Activated T-cell treated with anti-CD3 and anti-CD28 coated beads for 24 hours (primary cell): ENCODE data around the gene SLC35A3.
"Not testable (repeated sequence)": the region's sequence is repeated elsewhere in the genome, so short reads cannot be mapped to it uniquely, and the experiment has no call there.

ENCODE experiments used
- DNase-seq: peaks from one replicate; pipeline ENCODE4 v3.0.0-alpha.2; 2020; ENCODE audit warnings: low read depth

Gene SLC35A3

GRCh38 chr1:99975529-99975928, 5.7 kb downstream of the SLC35A3 start:
- DNase-seq = no peak

DNA sequence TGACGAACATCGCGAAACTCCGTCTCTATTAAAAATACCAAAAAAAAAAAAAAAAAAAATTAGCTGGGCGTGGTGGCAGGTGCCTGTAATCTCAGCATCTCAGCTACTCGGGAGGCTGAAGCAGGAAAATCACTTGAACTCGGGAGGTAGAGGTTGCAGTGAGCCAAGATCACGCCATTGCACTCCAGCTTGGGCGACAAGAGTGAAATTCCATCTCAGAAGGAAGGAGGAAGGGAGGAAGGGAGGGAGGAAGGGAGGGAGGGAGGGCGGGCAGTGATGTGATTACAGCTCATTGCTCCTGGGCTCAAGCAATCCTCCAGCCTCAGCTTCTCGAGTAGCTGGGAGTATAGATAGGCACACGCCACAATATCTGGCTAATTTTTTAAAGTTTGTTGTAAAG, 7.5 kb downstream of the SLC35A3 start:
- DNase-seq = not testable (repeated sequence)

GRCh38 chr1:99978218-99978617, 8.4 kb downstream of the SLC35A3 start:
- DNase-seq = no peak

DNA sequence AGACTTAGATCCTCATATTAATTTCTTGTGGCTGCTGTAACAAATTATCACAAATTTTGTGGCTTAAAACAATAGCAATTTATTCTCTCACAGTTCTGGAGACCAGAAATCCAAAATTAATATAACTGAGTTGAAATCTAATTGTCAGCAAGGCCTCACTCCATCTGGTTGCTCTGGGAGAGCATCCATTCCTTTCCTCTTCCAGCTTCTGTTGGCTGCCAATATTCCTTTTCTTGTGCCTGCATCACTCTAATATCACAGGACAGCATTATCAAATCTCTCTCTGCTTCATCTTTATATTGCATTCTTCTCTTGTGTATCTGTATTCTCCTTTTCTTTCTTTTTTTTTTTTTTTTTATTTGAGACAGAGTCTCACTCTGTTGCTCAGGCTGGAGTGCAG, 9.3 kb downstream of the SLC35A3 start:
- no peak for DNase-seq

GRCh38 chr1:99980928-99981327, 11.1 kb downstream of the SLC35A3 start:
- DNase-seq = no peak

DNA sequence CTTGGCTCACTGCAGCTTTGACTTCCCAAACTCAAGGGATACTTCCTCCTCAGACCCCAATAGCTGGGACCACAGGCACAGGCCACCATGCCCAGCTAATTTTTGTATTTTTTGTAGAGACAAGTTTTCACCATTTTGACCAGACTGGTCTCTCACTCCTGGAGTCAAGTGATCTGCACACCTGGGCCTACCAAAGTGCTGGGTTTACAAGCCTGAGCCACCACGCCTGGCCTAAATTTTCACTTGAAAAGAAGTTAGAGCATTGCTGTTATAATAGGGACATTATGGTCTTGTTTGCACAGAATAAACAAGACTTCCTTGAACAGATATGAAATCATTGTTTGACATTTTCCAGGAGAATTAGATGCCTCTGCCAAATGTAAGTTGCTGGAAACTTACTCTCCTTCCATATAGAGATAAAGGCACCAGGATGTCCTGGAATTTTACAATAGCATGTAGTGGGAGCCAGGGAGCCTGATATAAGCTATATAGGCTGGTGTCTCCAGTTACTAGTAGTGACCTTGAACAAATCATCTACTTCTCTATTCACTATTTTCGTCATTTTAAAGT, 16.9 kb downstream of the SLC35A3 start:
- DNase-seq = no peak

DNA sequence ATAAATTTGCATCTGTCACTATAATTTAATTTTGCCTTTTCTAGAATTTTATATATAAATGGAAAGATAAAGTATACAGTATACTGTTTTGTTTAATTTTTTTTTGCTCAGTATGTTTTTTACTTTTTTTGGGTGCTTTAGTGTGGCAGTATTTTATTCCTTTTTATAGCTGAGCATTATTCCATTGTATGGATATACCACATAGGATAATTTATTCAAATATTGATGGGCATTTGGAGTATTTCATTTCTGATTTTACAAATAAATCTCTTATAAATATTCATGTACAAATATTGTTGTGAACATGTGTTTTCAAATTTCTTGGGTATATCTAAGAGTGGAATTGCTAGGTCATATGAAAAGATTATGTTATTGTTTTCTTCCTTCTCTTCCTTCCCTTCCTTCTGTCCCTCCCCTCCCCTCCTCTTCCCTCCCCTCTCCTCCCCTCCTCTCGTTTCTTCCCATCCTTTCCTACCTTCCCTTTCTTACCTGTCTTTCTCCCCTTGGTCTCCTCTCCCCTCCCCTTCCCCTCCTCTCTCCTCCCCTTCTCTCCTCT, 18.5 kb downstream of the SLC35A3 start:
- no peak for DNase-seq

GRCh38 chr1:99992044-99992722, 22.4 kb downstream of the SLC35A3 start:
- DNase-seq = no peak

DNA sequence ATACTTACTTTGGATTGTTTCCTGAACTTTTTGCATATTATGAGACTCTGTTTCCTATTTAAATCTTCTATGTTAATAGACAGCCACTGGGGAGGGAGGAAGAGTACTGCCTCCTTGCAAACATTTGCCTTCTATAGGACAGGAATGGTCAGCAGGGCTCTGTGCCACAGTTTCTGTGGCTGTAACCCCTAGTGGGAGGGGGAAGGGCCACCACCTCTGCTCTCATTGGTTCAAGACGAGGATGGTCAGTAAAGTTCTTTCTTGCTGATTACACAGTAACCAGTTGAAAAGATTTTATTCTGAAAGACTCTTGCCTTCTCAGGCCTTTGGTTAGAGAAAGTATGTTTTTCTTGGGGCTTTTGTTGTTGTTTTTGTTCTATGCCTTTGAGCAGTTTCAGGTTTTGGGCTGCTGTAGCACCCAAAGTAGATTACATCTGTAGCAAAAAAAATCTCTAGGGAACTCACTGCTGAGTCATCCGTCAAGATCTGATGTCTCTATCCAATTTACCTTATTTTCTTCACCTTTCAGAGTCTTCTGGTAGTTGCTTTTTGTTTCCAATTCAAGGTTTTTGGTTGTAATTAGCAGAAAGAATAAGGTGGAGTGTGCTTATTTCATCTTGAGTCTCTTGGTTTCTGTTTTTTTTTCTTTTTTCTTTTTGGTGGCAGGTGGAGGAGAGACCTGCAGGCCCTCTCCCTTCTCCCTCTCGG, 23.1 kb downstream of the SLC35A3 start:
- DNase-seq = no peak

DNA sequence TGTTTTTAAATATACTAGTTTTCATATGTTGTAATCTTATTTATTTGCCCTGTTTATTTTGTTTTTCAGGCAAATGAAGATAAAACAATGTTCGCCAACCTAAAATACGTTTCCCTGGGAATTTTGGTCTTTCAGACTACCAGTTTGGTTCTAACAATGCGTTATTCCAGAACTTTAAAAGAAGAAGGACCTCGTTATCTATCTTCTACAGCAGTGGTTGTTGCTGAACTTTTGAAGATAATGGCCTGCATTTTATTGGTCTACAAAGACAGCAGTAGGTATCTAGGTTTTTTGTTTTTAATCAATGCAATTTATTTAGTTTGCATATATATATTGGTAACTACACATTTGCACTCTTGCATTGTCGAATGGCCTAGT, 23.7 kb downstream of the SLC35A3 start:
- DNase-seq = no peak

DNA sequence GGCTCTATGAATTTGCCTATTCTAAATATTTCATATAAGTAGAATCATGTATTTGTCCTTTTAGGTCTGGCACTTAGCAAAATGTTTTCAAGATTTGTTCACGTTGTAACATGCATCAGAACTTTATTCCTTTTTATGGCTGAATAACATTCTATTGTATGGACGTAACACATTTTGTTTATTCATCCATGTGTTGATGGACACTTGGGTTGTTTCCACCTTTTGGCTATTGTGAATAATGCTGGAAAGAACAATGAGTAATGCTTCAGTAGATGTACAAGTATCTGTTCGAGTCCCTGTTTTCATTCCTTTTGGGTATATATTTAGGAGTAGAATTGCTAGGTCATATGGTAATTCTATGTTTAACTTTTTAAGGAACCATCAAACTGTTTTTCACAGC, 24.7 kb downstream of the SLC35A3 start:
- no peak for DNase-seq

DNA sequence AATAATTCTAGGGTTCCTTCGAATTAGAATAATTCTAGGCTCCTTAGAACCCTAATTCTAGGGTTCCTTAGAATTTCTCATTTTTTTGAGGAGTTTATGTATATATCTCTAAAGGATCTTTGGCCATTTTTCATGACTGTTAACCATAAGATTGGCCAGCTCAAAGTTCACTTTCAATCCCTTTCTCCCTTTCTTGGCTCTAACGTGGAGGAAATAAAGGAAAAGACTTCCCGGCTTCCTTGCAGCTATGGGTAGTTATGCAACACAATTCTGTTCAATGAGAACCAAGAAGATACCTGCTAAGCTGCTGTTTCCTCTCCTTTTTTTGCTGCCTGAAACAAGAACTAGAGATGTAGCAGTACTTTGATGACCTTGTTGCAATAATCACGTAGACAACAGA, 27.2 kb downstream of the SLC35A3 start:
- no peak for DNase-seq

GRCh38 chr1:100001462-100001861, 31.7 kb downstream of the SLC35A3 start:
- DNase-seq = no peak

GRCh38 chr1:100005424-100005823, 35.6 kb downstream of the SLC35A3 start:
- DNase-seq = no peak

- no peak for DNase-seq
Observed at GRCh38 chr1:100006688-100007087, 36.9 kb downstream of the SLC35A3 start.

- DNase-seq = no peak
Observed at GRCh38 chr1:100009458-100009857, 39.7 kb downstream of the SLC35A3 start.

GRCh38 chr1:100010804-100011203, 41.0 kb downstream of the SLC35A3 start:
- no peak for DNase-seq

- no peak for DNase-seq
Observed at GRCh38 chr1:100019220-100019619, 49.4 kb downstream of the SLC35A3 start.

- DNase-seq = no peak
Observed at GRCh38 chr1:100023482-100023881, 53.7 kb downstream of the SLC35A3 start.

DNA sequence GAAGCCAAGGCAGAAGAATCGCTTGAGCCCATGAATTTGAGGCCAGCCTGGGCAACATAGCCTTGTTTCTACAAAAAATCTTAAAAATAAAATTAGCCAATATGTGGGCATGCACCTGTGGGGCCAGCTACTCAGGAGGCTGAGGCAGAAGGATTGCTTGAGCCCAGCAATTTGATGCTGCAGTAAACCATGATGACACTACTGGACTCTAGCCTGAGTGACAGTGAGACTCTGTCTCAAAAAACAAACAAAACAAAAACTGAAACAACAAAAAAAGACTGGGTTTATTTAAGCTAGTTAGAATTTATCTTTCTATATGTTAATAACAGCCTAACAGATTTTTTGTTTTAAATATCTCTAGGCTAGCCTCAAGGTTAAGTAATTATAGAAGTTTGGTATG, 57.4 kb downstream of the SLC35A3 start:
- DNase-seq = no peak

GRCh38 chr1:100028765-100029164, 59.0 kb downstream of the SLC35A3 start:
- DNase-seq = no peak

DNA sequence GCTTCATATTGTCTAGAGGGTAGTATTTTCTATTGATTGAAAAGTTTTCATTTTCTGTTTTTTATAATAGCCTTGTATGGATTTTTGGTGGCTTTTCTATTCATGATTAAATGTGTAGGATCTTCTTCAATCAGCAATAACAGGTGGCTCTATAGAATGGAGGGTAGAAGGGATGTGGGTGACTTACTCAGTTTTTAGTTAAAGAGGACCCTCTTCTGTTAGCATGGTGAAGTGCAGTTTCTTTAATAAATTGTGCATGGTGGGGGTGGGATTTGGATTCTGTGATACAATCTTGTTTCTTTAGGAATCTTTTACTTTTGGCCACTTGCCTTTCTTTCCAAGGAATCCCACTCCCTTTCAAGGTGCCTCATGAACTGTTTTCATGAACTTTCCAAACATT, 64.7 kb downstream of the SLC35A3 start:
- no peak for DNase-seq

GRCh38 chr1:100035214-100035613, 65.4 kb downstream of the SLC35A3 start:
- no peak for DNase-seq
